IMR-90 (cell line): Measurements from ENCODE around the gene PLCH1. TPM values are rescaled to one million over a fixed set of nuclear protein-coding genes. Genes with fewer than 3 reads are reported as not detected.

Experiments used
- ATAC-seq: fragments of 200-7000 bp; cut with Tn5 transposase; 2 replicates; pipeline ENCODE4 v1.9.1; 2020; ENCODE audit warnings: low read depth, mild to moderate bottlenecking, moderate library complexity
- BruUV-seq: library from RNA; stranded (reverse); fragments of 400-500 nt; replicated peaks from 2 replicates; lab custom pipeline; 2021; lab: Mats Ljungman, UMichigan
- CTCF ChIA-PET: fragments of 300-600 bp; formaldehyde crosslinking; extraction: SDS; loops from one replicate; lab custom pipeline; 2021; ENCODE audit warnings: antibody characterized with exemption; lab: Yijun Ruan, JAX
- POLR2A ChIA-PET: fragments of 300-600 bp; sonication (Branson Sonifier 250); formaldehyde crosslinking; loops from one replicate; lab custom pipeline; 2022; ENCODE audit warnings: antibody characterized with exemption; ENCODE audit not compliant: unreplicated experiment; lab: Charles Lee
- DNase-seq: peaks from one replicate; pipeline ENCODE4 v3.0.0; 2013
- H2AFZ ChIP-seq: replicated peaks from 2 replicates; pipeline ENCODE3; 2013; ENCODE audit warnings: low read length, mild to moderate bottlenecking; ENCODE audit not compliant: poor library complexity
- H2AK5ac ChIP-seq: 2 replicates; pipeline ENCODE4 v1.6.1; 2013; ENCODE audit warnings: low read depth, low read length, inconsistent platforms
- H2AK9ac ChIP-seq: replicated peaks from 2 replicates; pipeline ENCODE3; 2013; ENCODE audit warnings: mild to moderate bottlenecking, low read depth, low read length, moderate library complexity; ENCODE audit not compliant: poor library complexity
- H2BK120ac ChIP-seq: 2 replicates; pipeline ENCODE4 v1.6.1; 2013; ENCODE audit warnings: low read depth, low read length, inconsistent platforms
- H2BK15ac ChIP-seq: 3 replicates; pipeline ENCODE4 v1.6.1; 2013; ENCODE audit warnings: low read depth, low read length, inconsistent platforms
- H2BK20ac ChIP-seq: 2 replicates; pipeline ENCODE4 v1.6.1; 2013; ENCODE audit warnings: low read depth, mild to moderate bottlenecking, inconsistent platforms, low read length, moderate library complexity
- H2BK5ac ChIP-seq: 2 replicates; pipeline ENCODE4 v1.6.1; 2013; ENCODE audit warnings: mild to moderate bottlenecking, low read depth, low read length, inconsistent platforms; ENCODE audit not compliant: poor library complexity, severe bottlenecking
- H3K14ac ChIP-seq: replicated peaks from 2 replicates; pipeline ENCODE4 v1.6.1; 2013; ENCODE audit warnings: low read depth, low read length, inconsistent platforms
- H3K18ac ChIP-seq: 2 replicates; pipeline ENCODE4 v1.6.1; 2013; ENCODE audit warnings: low read depth, low read length, control low read depth
- H3K23ac ChIP-seq: 2 replicates; pipeline ENCODE4 v1.6.1; 2013; ENCODE audit warnings: low read depth, low read length, inconsistent platforms
- H3K27ac ChIP-seq: 2 replicates; pipeline ENCODE4 v1.5.1; 2013; ENCODE audit warnings: mild to moderate bottlenecking, control low read depth, low read length; ENCODE audit not compliant: insufficient read depth
- H3K27me3 ChIP-seq: 2 replicates; pipeline ENCODE4 v1.6.1; 2013; ENCODE audit warnings: low read length; ENCODE audit not compliant: control insufficient read depth, insufficient read depth
- H3K36me3 ChIP-seq: 2 replicates; pipeline ENCODE4 v1.6.1; 2013; ENCODE audit warnings: low read length, mixed read lengths; ENCODE audit not compliant: control insufficient read depth, insufficient read depth
- H3K4ac ChIP-seq: 2 replicates; pipeline ENCODE4 v1.6.1; 2013; ENCODE audit warnings: low read depth, low read length, inconsistent platforms
- H3K4me1 ChIP-seq: 2 replicates; pipeline ENCODE4 v1.6.1; 2013; ENCODE audit warnings: low read length, mixed read lengths; ENCODE audit not compliant: control insufficient read depth, insufficient read depth
- H3K4me2 ChIP-seq: 2 replicates; pipeline ENCODE4 v1.6.1; 2013; ENCODE audit warnings: low read depth, mild to moderate bottlenecking, control low read depth, low read length, moderate library complexity
- H3K4me3 ChIP-seq: 2 replicates; pipeline ENCODE4 v1.5.1; 2013; ENCODE audit warnings: low read depth, mild to moderate bottlenecking, control low read depth, low read length, moderate library complexity; ENCODE audit not compliant: insufficient read depth
- H3K56ac ChIP-seq: 2 replicates; pipeline ENCODE4 v1.6.1; 2013; ENCODE audit warnings: low read length, inconsistent platforms; ENCODE audit not compliant: insufficient read depth; ENCODE audit errors: extremely low read depth
- H3K79me1 ChIP-seq, 2 experiments: 2 replicates each; pipeline ENCODE4 v1.6.1; 2013; ENCODE audit warnings: low read length in 2 of 2, inconsistent platforms in 1 of 2, low read depth in 1 of 2
- H3K9ac ChIP-seq: 2 replicates; pipeline ENCODE4 v1.6.1; 2013; ENCODE audit warnings: low read depth, low read length, control low read depth
- H3K9me1 ChIP-seq: 2 replicates; pipeline ENCODE4 v1.6.1; 2013; ENCODE audit warnings: low read length, inconsistent platforms; ENCODE audit not compliant: insufficient read depth
- H3K9me3 ChIP-seq: 2 replicates; pipeline ENCODE4 v1.6.1; 2013; ENCODE audit warnings: low read length; ENCODE audit not compliant: control insufficient read depth, insufficient read depth
- H4K20me1 ChIP-seq: 2 replicates; pipeline ENCODE4 v1.6.1; 2013; ENCODE audit warnings: low read length, inconsistent platforms; ENCODE audit not compliant: insufficient read depth
- H4K5ac ChIP-seq: 2 replicates; pipeline ENCODE4 v1.6.1; 2013; ENCODE audit warnings: mild to moderate bottlenecking, low read depth, low read length, control low read depth
- H4K8ac ChIP-seq, 2 experiments: 2 replicates each; pipeline ENCODE4 v1.6.1; 2013; ENCODE audit warnings: low read depth in 2 of 2, low read length in 2 of 2, control low read depth in 1 of 2, inconsistent platforms in 1 of 2
- H4K91ac ChIP-seq: 2 replicates; pipeline ENCODE4 v1.6.1; 2013; ENCODE audit warnings: low read depth, low read length, inconsistent platforms; ENCODE audit not compliant: insufficient read depth
- BHLHE40 ChIP-seq: fragments of 150-350 bp; IDR thresholded peaks from 2 replicates; pipeline ENCODE4 v1.6.1; 2016; ENCODE audit warnings: mild to moderate bottlenecking, low read depth, low read length
- CEBPB ChIP-seq: IDR thresholded peaks from 2 replicates; pipeline ENCODE4 v1.6.1; 2012; ENCODE audit warnings: low read depth, low read length, improper control_type of control experiment
- CHD1 ChIP-seq: IDR thresholded peaks from 2 replicates; pipeline ENCODE4 v1.6.1; 2012; ENCODE audit warnings: low read depth, low read length, improper control_type of control experiment
- MAFK ChIP-seq: IDR thresholded peaks from 2 replicates; pipeline ENCODE4 v1.6.1; 2012; ENCODE audit warnings: low read depth, low read length, improper control_type of control experiment
- RCOR1 ChIP-seq: IDR thresholded peaks from 2 replicates; pipeline ENCODE4 v1.6.1; 2012; ENCODE audit warnings: mild to moderate bottlenecking, low read length, improper control_type of control experiment; ENCODE audit not compliant: insufficient replicate concordance
- RFX5 ChIP-seq: IDR thresholded peaks from 2 replicates; pipeline ENCODE4 v1.8.0; 2012; ENCODE audit warnings: low read depth, mild to moderate bottlenecking, low read length, moderate library complexity
- WGBS, 2 experiments: methylation state at CpG; one replicate each; pipeline versions ENCODE4 v1.1.5 to v1.1.7; 2013; ENCODE audit warnings: missing lambda C conversion rate in 2 of 2; ENCODE audit not compliant: insufficient read length in 1 of 2; ENCODE audit errors: extremely low coverage in 2 of 2; 5-methylcytosine and 5-hydroxymethylcytosine counted together
- dilution Hi-C: fragments of 300-500 bp; cut with HindIII; formaldehyde crosslinking; loops from one replicate; pipeline ENCODE4 v1.14.3; 2018; ENCODE audit warnings: low sequenced_read_pairs; ENCODE audit not compliant: unreplicated experiment
- in situ Hi-C: fragments of 300-500 bp; cut with MboI; formaldehyde crosslinking; loops from 3 replicates; pipeline ENCODE4 v1.14.3; 2019; ENCODE audit warnings: low sequenced_read_pairs, inconsistent platforms, mixed read lengths
- intact Hi-C: fragments of 100-400 bp; cut with micrococcal nuclease; formaldehyde crosslinking; loops from 2 replicates; pipeline ENCODE4 v1.10.0; 2022
- polyA plus RNA-seq, 3 experiments: library from polyadenylated mRNA; depleted of rRNA; stranded (reverse); fragments of >200 nt; gene quantifications; 2 replicates each; pipeline ENCODE4 v1.2.3, GENCODE V29; 2012; ENCODE audit warnings: low replicate concordance in 1 of 3
- total RNA-seq: library from RNA; depleted of rRNA; stranded (reverse); fragments of >200 nt; gene quantifications from 2 replicates; pipeline ENCODE4 v1.2.3, GENCODE V29; 2012
- TF ChIP-seq, protein P1 (sequence below): conservative IDR thresholded peaks from 2 replicates; pipeline ENCODE4 v1.5.1; 2012; ENCODE audit warnings: mild to moderate bottlenecking, low read depth, low read length, improper control_type of control experiment
- TF ChIP-seq, protein P2 (sequence below): fragments of 150-350 bp; IDR thresholded peaks from 2 replicates; pipeline ENCODE4 v1.6.1; 2016; ENCODE audit warnings: low read depth, mild to moderate bottlenecking, low read length, moderate library complexity, borderline replicate concordance
- TF ChIP-seq, protein P3 (sequence below): fragments of 150-350 bp; IDR thresholded peaks from 2 replicates; pipeline ENCODE4 v1.6.1; 2017; ENCODE audit warnings: mild to moderate bottlenecking, antibody characterized with exemption, low read length, low read depth

The PLCH1 gene
- total and polyA plus RNA-seq, 2 of the 4 experiments (the other 2 are of a cell fraction) = not detected

DNA sequence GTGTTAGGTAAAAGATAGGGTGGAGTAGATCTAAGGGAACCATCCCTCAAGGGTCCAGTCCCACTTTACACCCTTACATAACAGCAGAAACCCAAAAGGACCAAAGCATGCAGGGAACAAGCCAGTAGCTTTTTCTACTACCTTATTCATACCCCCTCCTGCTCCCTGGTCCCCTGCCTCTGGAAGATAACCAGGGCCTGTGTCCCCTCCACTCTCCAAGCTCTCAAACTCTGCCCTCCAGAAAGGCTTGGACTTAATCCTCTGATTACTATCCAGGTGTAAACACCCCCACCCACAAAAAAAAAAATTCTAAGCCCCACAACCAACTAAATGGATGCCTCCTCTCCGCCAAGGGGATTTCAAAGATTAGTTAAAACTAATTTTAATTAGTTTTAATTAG lies 417.4 kb downstream of the PLCH1 start:
- TF ChIP-seq RCOR1 (no peak), MAFK (no peak), BHLHE40 (no peak), CHD1 (no peak), RFX5 (no peak), CEBPB (no peak)
- TF ChIP-seq, protein P1, sequence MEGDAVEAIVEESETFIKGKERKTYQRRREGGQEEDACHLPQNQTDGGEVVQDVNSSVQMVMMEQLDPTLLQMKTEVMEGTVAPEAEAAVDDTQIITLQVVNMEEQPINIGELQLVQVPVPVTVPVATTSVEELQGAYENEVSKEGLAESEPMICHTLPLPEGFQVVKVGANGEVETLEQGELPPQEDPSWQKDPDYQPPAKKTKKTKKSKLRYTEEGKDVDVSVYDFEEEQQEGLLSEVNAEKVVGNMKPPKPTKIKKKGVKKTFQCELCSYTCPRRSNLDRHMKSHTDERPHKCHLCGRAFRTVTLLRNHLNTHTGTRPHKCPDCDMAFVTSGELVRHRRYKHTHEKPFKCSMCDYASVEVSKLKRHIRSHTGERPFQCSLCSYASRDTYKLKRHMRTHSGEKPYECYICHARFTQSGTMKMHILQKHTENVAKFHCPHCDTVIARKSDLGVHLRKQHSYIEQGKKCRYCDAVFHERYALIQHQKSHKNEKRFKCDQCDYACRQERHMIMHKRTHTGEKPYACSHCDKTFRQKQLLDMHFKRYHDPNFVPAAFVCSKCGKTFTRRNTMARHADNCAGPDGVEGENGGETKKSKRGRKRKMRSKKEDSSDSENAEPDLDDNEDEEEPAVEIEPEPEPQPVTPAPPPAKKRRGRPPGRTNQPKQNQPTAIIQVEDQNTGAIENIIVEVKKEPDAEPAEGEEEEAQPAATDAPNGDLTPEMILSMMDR = no peak
- TF ChIP-seq, protein P2, sequence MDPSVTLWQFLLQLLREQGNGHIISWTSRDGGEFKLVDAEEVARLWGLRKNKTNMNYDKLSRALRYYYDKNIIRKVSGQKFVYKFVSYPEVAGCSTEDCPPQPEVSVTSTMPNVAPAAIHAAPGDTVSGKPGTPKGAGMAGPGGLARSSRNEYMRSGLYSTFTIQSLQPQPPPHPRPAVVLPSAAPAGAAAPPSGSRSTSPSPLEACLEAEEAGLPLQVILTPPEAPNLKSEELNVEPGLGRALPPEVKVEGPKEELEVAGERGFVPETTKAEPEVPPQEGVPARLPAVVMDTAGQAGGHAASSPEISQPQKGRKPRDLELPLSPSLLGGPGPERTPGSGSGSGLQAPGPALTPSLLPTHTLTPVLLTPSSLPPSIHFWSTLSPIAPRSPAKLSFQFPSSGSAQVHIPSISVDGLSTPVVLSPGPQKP = no peak
- TF ChIP-seq, protein P3, sequence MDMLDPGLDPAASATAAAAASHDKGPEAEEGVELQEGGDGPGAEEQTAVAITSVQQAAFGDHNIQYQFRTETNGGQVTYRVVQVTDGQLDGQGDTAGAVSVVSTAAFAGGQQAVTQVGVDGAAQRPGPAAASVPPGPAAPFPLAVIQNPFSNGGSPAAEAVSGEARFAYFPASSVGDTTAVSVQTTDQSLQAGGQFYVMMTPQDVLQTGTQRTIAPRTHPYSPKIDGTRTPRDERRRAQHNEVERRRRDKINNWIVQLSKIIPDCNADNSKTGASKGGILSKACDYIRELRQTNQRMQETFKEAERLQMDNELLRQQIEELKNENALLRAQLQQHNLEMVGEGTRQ = no peak

More for the DNA sequence above, 417.4 kb downstream of the PLCH1 start:
- ChIA-PET CTCF (no interaction called here), POLR2A (no interaction called here)
- Histone ChIP-seq H2AK9ac (no peak overlapping the region), H3K36me3 (no peaks in the 10 kb centered on the region), H4K5ac (no peak overlapping the region), H3K4me1 (no peaks in the 10 kb centered on the region), H3K4me2 (no peak overlapping the region), H2AFZ (no peak overlapping the region), H2BK20ac (no peak overlapping the region), H3K4ac (no peak overlapping the region), H3K27ac (no peak overlapping the region), H2BK120ac (no peak overlapping the region), H3K9me3 (no peaks in the 10 kb centered on the region), H3K9me1 (no peaks in the 10 kb centered on the region; the same call in 1 of the 2 replicates), H3K23ac (no peak overlapping the region), H3K9ac (no peak overlapping the region), H4K91ac (no peak overlapping the region), H3K18ac (no peak overlapping the region), H3K27me3 (no peaks in the 10 kb centered on the region; the same call in 1 of the 2 replicates), H3K56ac (no peak overlapping the region), H3K79me1 (no peaks in the 10 kb centered on the region), H3K4me3 (no peak overlapping the region), H2BK15ac (no peak overlapping the region), H2AK5ac (no peak overlapping the region), H2BK5ac (no peak overlapping the region), H4K20me1 (no peaks in the 10 kb centered on the region), H4K8ac (no peak overlapping the region), H3K14ac (no peak overlapping the region)
- DNase-seq (no peak), ATAC-seq (no peak)
- dilution Hi-C loops = no loop called here
- in situ Hi-C loops = loop anchor here (5.0 to 25.0 kb wide), 3 partner anchors 560 to 1003 kb away; partner anchors contain the start of gene DHX36
- no CpG with 5 or more reads among the region's 1 CpG for WGBS, 2 experiments
- intact Hi-C loops = no loop called here
- no TSS peak for BruUV-seq
